ENCODE measurements around the gene SEPTIN5. TPM values are rescaled to one million over a fixed set of nuclear protein-coding genes. Genes with fewer than 3 reads are reported as not detected.

Gene SEPTIN5
- polyA plus RNA-seq, 6 donors from 2014 or later = 0.38 to 1.6 (median 1.0) TPM; not detected in 1

GRCh38 chr22:19715188-19715930 lies 1.1 kb downstream of the SEPTIN5 start:
- DNase-seq (no peak), ATAC-seq (ENCODE audit: low read depth in 2 of 2) (no peak)
- no peaks in the 10 kb centered on the region for H3K36me3 Mint-ChIP-seq
- H3K27me3 Mint-ChIP-seq = peaks cover 22 to 66% (median 24%) of the 10 kb centered on the region in 3 donors
- peaks cover 5 to 12% (median 11%) of the 10 kb centered on the region in 3 donors for H3K4me1 Mint-ChIP-seq
- H3K27ac Mint-ChIP-seq = no peak overlapping the region
- H3K4me3 Mint-ChIP-seq = peak overlapping the region in 7 of 8 donors; percentile 45 to 84 (median 71)
- H3K9me3 Mint-ChIP-seq = no peaks in the 10 kb centered on the region

GRCh38 chr22:19716041-19716828 lies 1.9 kb downstream of the SEPTIN5 start:
- Mint-ChIP-seq H3K4me1 (peaks cover 5 to 12% (median 11%) of the 10 kb centered on the region in 3 donors), H3K4me3 (peak overlapping the region in 5 of 8 donors; percentile 45 to 71 (median 60)), H3K36me3 (no peaks in the 10 kb centered on the region), H3K27ac (no peak overlapping the region), H3K9me3 (peaks cover 0 to 3% (median 0%) of the 10 kb centered on the region in 7 donors), H3K27me3 (peaks cover 22 to 69% (median 33%) of the 10 kb centered on the region in 3 donors)
- no peak for ATAC-seq (ENCODE audit: low read depth in 2 of 2)
- no peak for DNase-seq

- DNase-seq = no peak
- Mint-ChIP-seq H3K27ac (peak overlapping the region in 1 of 6 donors; percentile 29), H3K4me1 (peaks cover 5 to 12% (median 11%) of the 10 kb centered on the region in 3 donors), H3K9me3 (peaks cover 0 to 3% (median 0%) of the 10 kb centered on the region in 7 donors), H3K36me3 (no peaks in the 10 kb centered on the region), H3K4me3 (peak overlapping the region in 3 of 8 donors; percentile 60 to 71 (median 70)), H3K27me3 (peaks cover 21 to 74% (median 38%) of the 10 kb centered on the region in 3 donors)
- no peak for ATAC-seq (ENCODE audit: low read depth in 2 of 2)
These were observed 2.5 kb downstream of the SEPTIN5 start for GRCh38 chr22:19716829-19717105.

- no peaks in the 10 kb centered on the region for H3K36me3 Mint-ChIP-seq
- peaks cover 17 to 74% (median 38%) of the 10 kb centered on the region in 3 donors for H3K27me3 Mint-ChIP-seq
- DNase-seq (no peak), ATAC-seq (ENCODE audit: low read depth in 2 of 2) (no peak)
- peaks cover 5 to 12% (median 11%) of the 10 kb centered on the region in 3 donors for H3K4me1 Mint-ChIP-seq
- no peak overlapping the region for H3K27ac Mint-ChIP-seq
- H3K4me3 Mint-ChIP-seq = peak overlapping the region in 5 of 8 donors; percentile 22 to 86 (median 71)
- H3K9me3 Mint-ChIP-seq = peaks cover 0 to 3% (median 0%) of the 10 kb centered on the region in 7 donors
These were observed 2.9 kb downstream of the SEPTIN5 start for GRCh38 chr22:19717181-19717580.

GRCh38 chr22:19717691-19718455 lies 3.6 kb downstream of the SEPTIN5 start:
- H3K36me3 Mint-ChIP-seq = no peaks in the 10 kb centered on the region
- H3K27me3 Mint-ChIP-seq = peaks cover 12 to 74% (median 37%) of the 10 kb centered on the region in 3 donors
- peak; percentile 88 to 91 for ATAC-seq (ENCODE audit: low read depth in 2 of 2)

GRCh38 chr22:19718456-19719049 lies 4.2 kb downstream of the SEPTIN5 start:
- no peak for ATAC-seq (ENCODE audit: low read depth in 2 of 2)
- H3K36me3 Mint-ChIP-seq = no peaks in the 10 kb centered on the region
- H3K27me3 Mint-ChIP-seq = peaks cover 5 to 74% (median 37%) of the 10 kb centered on the region in 3 donors
- H3K27ac Mint-ChIP-seq = no peak overlapping the region
- peaks cover 12 to 20% (median 15%) of the 10 kb centered on the region in 3 donors for H3K4me1 Mint-ChIP-seq
- no peak for DNase-seq
- peaks cover 0 to 3% (median 0%) of the 10 kb centered on the region in 7 donors for H3K9me3 Mint-ChIP-seq
- peak overlapping the region in 1 of 8 donors; percentile 45 for H3K4me3 Mint-ChIP-seq

More at GRCh38 chr22:19717691-19718455, 3.6 kb downstream of the SEPTIN5 start:
- Mint-ChIP-seq H3K9me3 (peaks cover 0 to 3% (median 0%) of the 10 kb centered on the region in 7 donors), H3K4me1 (peaks cover 5 to 15% (median 13%) of the 10 kb centered on the region in 3 donors), H3K27ac (no peak overlapping the region), H3K4me3 (peak overlapping the region; percentile 58 to 92 (median 74))
- DNase-seq = peak; percentile 80

GRCh38 chr22:19719050-19719482 lies 4.8 kb downstream of the SEPTIN5 start:
- Mint-ChIP-seq H3K4me3 (peak overlapping the region; percentile 72 to 81 (median 76)), H3K27me3 (peaks cover 3 to 70% (median 35%) of the 10 kb centered on the region in 3 donors), H3K4me1 (peaks cover 13 to 20% (median 15%) of the 10 kb centered on the region in 3 donors), H3K27ac (peak overlapping the region in 2 of 6 donors; percentile 16 to 54), H3K9me3 (peaks cover 0 to 3% (median 0%) of the 10 kb centered on the region in 7 donors), H3K36me3 (no peaks in the 10 kb centered on the region)
- ATAC-seq (ENCODE audit: low read depth in 2 of 2) (no peak), DNase-seq (no peak)

- no peak for DNase-seq
These were observed 5.3 kb downstream of the SEPTIN5 start for GRCh38 chr22:19719488-19720021.

GRCh38 chr22:19720150-19720827 lies 6.0 kb downstream of the SEPTIN5 start:
- no peak for ATAC-seq (ENCODE audit: low read depth in 2 of 2)
- DNase-seq = no peak
- Mint-ChIP-seq H3K4me3 (peak overlapping the region in 4 of 8 donors; percentile 12 to 80 (median 64)), H3K9me3 (peaks cover 0 to 3% (median 0%) of the 10 kb centered on the region in 7 donors), H3K4me1 (peaks cover 21 to 28% (median 21%) of the 10 kb centered on the region in 3 donors), H3K27me3 (peaks cover 12 to 77% (median 45%) of the 10 kb centered on the region in 3 donors), H3K27ac (peak overlapping the region in 1 of 6 donors; percentile 38), H3K36me3 (peaks cover 0 to 7% of the 10 kb centered on the region in 2 donors)

More at GRCh38 chr22:19719488-19720021, 5.3 kb downstream of the SEPTIN5 start:
- Mint-ChIP-seq H3K27ac (peak overlapping the region in 1 of 6 donors; percentile 16), H3K9me3 (peaks cover 0 to 3% (median 0%) of the 10 kb centered on the region in 7 donors), H3K27me3 (peaks cover 5 to 72% (median 38%) of the 10 kb centered on the region in 3 donors), H3K4me3 (peak overlapping the region; percentile 72 to 81 (median 76)), H3K4me1 (peaks cover 13 to 21% (median 16%) of the 10 kb centered on the region in 3 donors), H3K36me3 (no peaks in the 10 kb centered on the region)
- ATAC-seq (ENCODE audit: low read depth in 2 of 2) = no peak

- H3K36me3 Mint-ChIP-seq = peaks cover 0 to 13% of the 10 kb centered on the region in 2 donors
- ATAC-seq (ENCODE audit: low read depth in 2 of 2) (no peak), DNase-seq (no peak)
- H3K4me3 Mint-ChIP-seq = peak overlapping the region in 3 of 8 donors; percentile 20 to 33 (median 20)
- peaks cover 21 to 32% (median 24%) of the 10 kb centered on the region in 3 donors for H3K4me1 Mint-ChIP-seq
- H3K9me3 Mint-ChIP-seq = peaks cover 0 to 3% (median 0%) of the 10 kb centered on the region in 7 donors
- H3K27ac Mint-ChIP-seq = no peak overlapping the region
- H3K27me3 Mint-ChIP-seq = peaks cover 15 to 77% (median 51%) of the 10 kb centered on the region in 3 donors
These were observed 6.7 kb downstream of the SEPTIN5 start for GRCh38 chr22:19720999-19721329.

GRCh38 chr22:19721330-19722177 lies 7.3 kb downstream of the SEPTIN5 start:
- peaks cover 0 to 13% of the 10 kb centered on the region in 2 donors for H3K36me3 Mint-ChIP-seq
- H3K4me3 Mint-ChIP-seq = peak overlapping the region in 4 of 8 donors; percentile 20 to 47 (median 40)
- ATAC-seq (ENCODE audit: low read depth in 2 of 2) (no peak), DNase-seq (no peak)
- peaks cover 0 to 3% (median 0%) of the 10 kb centered on the region in 7 donors for H3K9me3 Mint-ChIP-seq
- H3K27ac Mint-ChIP-seq = no peak overlapping the region
- peaks cover 21 to 32% (median 24%) of the 10 kb centered on the region in 3 donors for H3K4me1 Mint-ChIP-seq
- H3K27me3 Mint-ChIP-seq = peaks cover 15 to 74% (median 51%) of the 10 kb centered on the region in 3 donors

Data from naive B cell (primary cell).